SK-N-SH (cell line): ENCODE results near the gene PCDHGA12. TPM values are rescaled to one million over a fixed set of nuclear protein-coding genes. Genes with fewer than 3 reads are reported as not detected.
"Not testable (repeated sequence)": the region's sequence is repeated elsewhere in the genome, so short reads cannot be mapped to it uniquely, and the experiment has no call there.

Source experiments
- CTCF ChIA-PET: fragments of 300-600, 350-600 bp; formaldehyde crosslinking; extraction: SDS; loops from one replicate; lab custom pipeline; 2021; lab: Yijun Ruan, JAX
- POLR2A ChIA-PET: fragments of 350-600 bp; sonication (Branson Sonifier 250); formaldehyde crosslinking; extraction: SDS; loops from one replicate; lab custom pipeline; 2020; ENCODE audit warnings: antibody characterized with exemption, inconsistent platforms; lab: Yijun Ruan, JAX
- DNase-seq: peaks from one replicate; pipeline ENCODE4 v3.0.0; 2012
- H2AFZ ChIP-seq: fragments of 200-600 bp; sonication (generic); 2 replicates; pipeline ENCODE4 v1.8.1; 2016; ENCODE audit warnings: antibody characterized with exemption, mild to moderate bottlenecking, low read depth
- H3F3A ChIP-seq: fragments of 200-600 bp; sonication (generic); replicated peaks from 2 replicates; pipeline ENCODE3; 2016; ENCODE audit warnings: antibody characterized with exemption, mild to moderate bottlenecking; ENCODE audit not compliant: insufficient read depth
- H3K27ac ChIP-seq, 2 experiments: fragments of 200-500 bp in 1 of 2; fragments of 200-600 bp in 1 of 2; sonication (Bioruptor generic) in 1 of 2; sonication (generic), shearing (Covaris generic) in 1 of 2; 2 replicates each; pipeline versions ENCODE4 v1.5.1 to v1.6.1; 2014 to 2016; ENCODE audit warnings: low read depth in 2 of 2, inconsistent platforms in 1 of 2, low read length in 1 of 2, mild to moderate bottlenecking in 1 of 2, mixed read lengths in 1 of 2
- H3K27me3 ChIP-seq: fragments of 200-600 bp; sonication (generic), shearing (Covaris generic); 2 replicates; pipeline ENCODE4 v1.6.1; 2016; ENCODE audit warnings: mixed run types; ENCODE audit not compliant: insufficient read depth
- H3K36me3 ChIP-seq, 2 experiments: fragments of 200-500 bp in 1 of 2; fragments of 200-600 bp in 1 of 2; sonication (Bioruptor generic) in 1 of 2; sonication (generic) in 1 of 2; replicated peaks in 1 of 2; 2 replicates each; pipeline versions ENCODE3 to v1.5.1; 2014 to 2016; ENCODE audit warnings: low read length in 1 of 2, mild to moderate bottlenecking in 1 of 2; ENCODE audit not compliant: insufficient read depth in 2 of 2, control insufficient read depth in 1 of 2
- H3K4me1 ChIP-seq, 2 experiments: fragments of 200-500 bp in 1 of 2; fragments of 200-600 bp in 1 of 2; sonication (Bioruptor generic) in 1 of 2; sonication (generic), shearing (Covaris generic) in 1 of 2; 2 replicates each; pipeline versions ENCODE4 v1.5.1 to v1.6.1; 2014 to 2016; ENCODE audit warnings: low read depth in 1 of 2, low read length in 1 of 2, mixed run types in 1 of 2; ENCODE audit not compliant: insufficient read depth in 2 of 2, control insufficient read depth in 1 of 2
- H3K4me2 ChIP-seq: fragments of 200-600 bp; sonication (generic), shearing (Covaris generic); 2 replicates; pipeline ENCODE4 v1.6.1; 2017; ENCODE audit warnings: mixed run types
- H3K4me3 ChIP-seq, 2 experiments: fragments of 200-500 bp in 1 of 2; fragments of 200-600 bp in 1 of 2; sonication (Bioruptor generic) in 1 of 2; sonication (generic), shearing (Covaris generic) in 1 of 2; 2 replicates each; pipeline versions ENCODE4 v1.5.1 to v1.8.1; 2014 to 2016; ENCODE audit warnings: low read depth in 2 of 2, inconsistent platforms in 1 of 2, low read length in 1 of 2, mild to moderate bottlenecking in 1 of 2, mixed read lengths in 1 of 2, moderate library complexity in 1 of 2
- H3K79me2 ChIP-seq: fragments of 200-600 bp; sonication (generic); 2 replicates; pipeline ENCODE4 v1.8.1; 2017; ENCODE audit warnings: mild to moderate bottlenecking; ENCODE audit not compliant: insufficient read depth
- H3K9ac ChIP-seq: fragments of 200-600 bp; sonication (generic); 2 replicates; pipeline ENCODE4 v1.6.1; 2017; ENCODE audit warnings: mixed run types
- H3K9me2 ChIP-seq: fragments of 200-600 bp; sonication (generic); 2 replicates; pipeline ENCODE4 v1.6.1; 2017; ENCODE audit warnings: mixed run types
- H3K9me3 ChIP-seq: fragments of 200-600 bp; sonication (generic); 2 replicates; pipeline ENCODE4 v1.6.1; 2017; ENCODE audit warnings: mixed run types, mild to moderate bottlenecking, moderate library complexity
- H4K20me1 ChIP-seq: fragments of 200-600 bp; sonication (generic); 2 replicates; pipeline ENCODE4 v1.6.1; 2017; ENCODE audit warnings: mild to moderate bottlenecking, mixed run types; ENCODE audit not compliant: insufficient read depth
- EP300 ChIP-seq, 2 experiments: IDR thresholded peaks; 2 replicates each; pipeline versions ENCODE4 v1.4.0 to v1.6.1; 2012; ENCODE audit warnings: borderline replicate concordance in 1 of 2, low read depth in 1 of 2, low read length in 1 of 2
- EZH2phosphoT487 ChIP-seq: fragments of 200-600 bp; sonication (generic); IDR thresholded peaks from 2 replicates; pipeline ENCODE4 v1.6.1; 2017; ENCODE audit warnings: low read depth, mixed run types, mild to moderate bottlenecking, antibody characterized with exemption, moderate library complexity, borderline replicate concordance
- FOSL2 ChIP-seq: IDR thresholded peaks from 2 replicates; pipeline ENCODE4 v1.4.0; 2012; ENCODE audit warnings: low read depth, mild to moderate bottlenecking, moderate library complexity, borderline replicate concordance
- GABPA ChIP-seq: IDR thresholded peaks from 2 replicates; pipeline ENCODE4 v1.4.0; 2012; ENCODE audit warnings: low read depth, mild to moderate bottlenecking
- JUND ChIP-seq: IDR thresholded peaks from 2 replicates; pipeline ENCODE4 v1.4.0; 2012
- PBX3 ChIP-seq: IDR thresholded peaks from 2 replicates; pipeline ENCODE4; 2012
- TAF1 ChIP-seq: IDR thresholded peaks from 2 replicates; pipeline ENCODE4 v1.6.1; 2012; ENCODE audit warnings: low read depth, mild to moderate bottlenecking, low read length, moderate library complexity, borderline replicate concordance
- WGBS: methylation state at CpG from one replicate; pipeline ENCODE4 v1.1.6; 2017; ENCODE audit warnings: low lambda C conversion rate; 5-methylcytosine and 5-hydroxymethylcytosine counted together
- polyA plus RNA-seq, 3 experiments: library from polyadenylated mRNA; depleted of rRNA; stranded (reverse); fragments of >200 nt; gene quantifications; 2 replicates each; pipeline ENCODE4 v1.2.3, GENCODE V29; 2012

PCDHGA12 gene
- polyA plus RNA-seq, 1 of the 3 experiments (the other 2 are of a cell fraction): 0.03 TPM

DNA sequence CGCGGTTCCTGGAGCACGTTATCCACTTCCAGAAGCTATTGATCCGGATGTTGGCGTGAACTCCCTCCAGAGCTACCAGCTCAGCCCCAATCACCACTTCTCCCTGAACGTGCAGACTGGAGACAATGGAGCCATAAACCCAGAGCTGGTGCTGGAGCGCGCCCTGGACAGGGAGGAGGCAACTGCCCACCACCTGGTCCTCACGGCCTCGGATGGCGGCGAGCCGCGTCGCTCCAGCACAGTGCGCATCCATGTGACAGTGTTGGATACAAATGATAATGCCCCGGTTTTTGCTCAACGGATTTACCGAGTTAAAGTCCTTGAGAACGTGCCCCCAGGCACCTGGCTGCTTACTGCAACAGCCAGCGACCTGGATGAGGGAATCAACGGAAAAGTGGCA is 26.9 kb upstream of the PCDHGA12 start (continued):
- TF ChIP-seq PBX3 (no peak), GABPA (no peak), TAF1 (no peak)
- TF ChIP-seq, all 33 proteins: peak for 0

GRCh38 chr5:141407790-141408505 is 22.4 kb upstream of the PCDHGA12 start, which contains the start of gene PCDHGB6:
Gene PCDHGB6 (plus strand): TSS chr5:141408021. CDS start chr5:141408203, 182 bp downstream.
- CTCF ChIA-PET: interaction anchor here (2.2 kb wide), 1 partner anchor 150 kb away, joined by 8 read pairs; no protein-coding TSS in a partner anchor
- DNase-seq, H2AFZ ChIP-seq: not testable (repeated sequence)

DNA sequence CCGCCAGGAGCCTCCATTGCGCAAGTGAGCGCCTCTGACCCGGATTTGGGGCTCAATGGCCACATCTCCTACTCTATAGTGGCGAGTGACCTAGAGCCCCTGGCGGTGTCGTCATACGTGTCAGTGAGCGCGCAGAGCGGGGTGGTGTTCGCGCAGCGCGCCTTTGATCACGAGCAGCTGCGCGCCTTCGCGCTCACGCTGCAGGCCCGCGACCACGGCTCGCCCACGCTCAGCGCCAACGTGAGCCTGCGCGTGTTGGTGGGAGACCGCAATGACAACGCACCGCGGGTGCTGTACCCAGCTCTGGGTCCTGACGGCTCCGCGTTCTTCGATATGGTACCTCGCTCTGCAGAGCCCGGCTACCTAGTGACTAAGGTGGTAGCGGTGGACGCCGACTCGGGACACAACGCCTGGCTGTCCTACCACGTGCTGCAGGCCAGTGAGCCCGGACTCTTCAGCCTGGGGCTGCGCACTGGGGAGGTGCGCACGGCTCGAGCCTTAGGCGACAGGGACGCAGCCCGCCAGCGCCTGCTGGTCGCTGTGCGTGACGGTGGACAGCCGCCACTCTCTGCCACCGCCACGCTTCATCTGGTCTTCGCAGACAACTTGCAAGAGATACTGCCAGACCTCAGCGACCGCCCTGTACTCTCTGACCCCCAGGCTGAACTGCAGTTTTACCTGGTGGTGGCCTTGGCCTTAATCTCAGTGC is 20.6 kb upstream of the PCDHGA12 start:
- 90% methylated on average over 64 of the region's 64 CpGs for WGBS
- no peaks in the 10 kb centered on the region for H3K9me2 ChIP-seq
- DNase-seq: no peak
- ChIA-PET CTCF (no interaction called here), POLR2A (no interaction called here)
- H3K79me2 ChIP-seq: no peaks in the 10 kb centered on the region
- H3K4me1 ChIP-seq: no peaks in the 10 kb centered on the region
- H3K27me3 ChIP-seq: no peaks in the 10 kb centered on the region
- H3K4me2 ChIP-seq: no peak overlapping the region
- TF ChIP-seq TAF1 (no peak), FOSL2 (no peak), JUND (no peak), EP300 (IDR thresholded peaks at IDR 0.05; ENCODE audit: borderline replicate concordance in 1 of 2, low read depth in 1 of 2, low read length in 1 of 2) (no peak), EZH2phosphoT487 (no peak)
- H3K9ac ChIP-seq: no peak overlapping the region
- no peak overlapping the region for H2AFZ ChIP-seq
- H3K27ac ChIP-seq: no peak overlapping the region
- peaks cover 0 to 9% of the 10 kb centered on the region in 2 experiments for H3K36me3 ChIP-seq
- no peaks in the 10 kb centered on the region for H4K20me1 ChIP-seq
- no peaks in the 10 kb centered on the region; the same call in 1 of the 2 replicates for H3K9me3 ChIP-seq
- H3K4me3 ChIP-seq: no peak overlapping the region; a peak in 1 of 4 replicates
- H3F3A ChIP-seq: no peaks in the 10 kb centered on the region

More at GRCh38 chr5:141407790-141408505, 22.4 kb upstream of the PCDHGA12 start, which contains the start of gene PCDHGB6:
- H3K9ac ChIP-seq, H3K36me3 ChIP-seq, H3K4me3 ChIP-seq, H3K79me2 ChIP-seq, H3K27ac ChIP-seq, H3K4me1 ChIP-seq, H3F3A ChIP-seq, H4K20me1 ChIP-seq, H3K9me3 ChIP-seq, H3K27me3 ChIP-seq, H3K9me2 ChIP-seq, POLR2A ChIA-PET, H3K4me2 ChIP-seq: not testable (repeated sequence)
- 75% methylated on average over 38 of the region's 51 CpGs for WGBS
